Endometrium (tissue), 2 donors: ENCODE data around the gene PPP1R12B.
"Not testable (repeated sequence)": the region's sequence is repeated elsewhere in the genome, so short reads cannot be mapped to it uniquely, and the experiment has no call there.

ENCODE experiments used
- FAIRE-seq: peaks from 2 replicates; lab custom pipeline; 2012; peaks lifted over from hg19 to GRCh38; lab: Jason Lieb, UNC
- donor health status: control.
- donor health status: control.

PPP1R12B gene

DNA sequence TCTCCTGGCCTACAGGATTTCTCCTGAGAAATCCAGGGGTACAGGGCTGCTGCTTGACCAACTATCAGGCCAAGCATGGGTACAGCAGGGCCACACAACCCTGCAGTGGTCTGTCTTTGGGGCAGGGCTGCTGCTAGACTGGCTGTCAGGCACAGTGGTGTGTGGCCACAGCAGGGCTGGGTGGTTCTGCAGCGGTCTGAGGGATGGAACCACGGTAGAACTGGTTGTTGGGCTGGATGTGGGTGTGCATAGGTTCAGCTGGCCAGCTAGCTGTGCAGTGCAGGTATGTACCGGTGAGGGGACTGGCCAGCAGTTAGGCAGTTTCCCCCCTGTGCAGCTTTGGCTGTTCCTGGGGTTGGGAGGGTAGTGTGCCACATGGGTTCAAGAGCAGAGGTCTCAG lies 136.3 kb downstream of the PPP1R12B start:
- FAIRE-seq: not testable (repeated sequence)

GRCh38 chr1:202488178-202488649 lies 139.7 kb downstream of the PPP1R12B start:
- not testable (repeated sequence) for FAIRE-seq

- FAIRE-seq: not testable (repeated sequence)
Measured at GRCh38 chr1:202489101-202489500, 140.6 kb downstream of the PPP1R12B start.

DNA sequence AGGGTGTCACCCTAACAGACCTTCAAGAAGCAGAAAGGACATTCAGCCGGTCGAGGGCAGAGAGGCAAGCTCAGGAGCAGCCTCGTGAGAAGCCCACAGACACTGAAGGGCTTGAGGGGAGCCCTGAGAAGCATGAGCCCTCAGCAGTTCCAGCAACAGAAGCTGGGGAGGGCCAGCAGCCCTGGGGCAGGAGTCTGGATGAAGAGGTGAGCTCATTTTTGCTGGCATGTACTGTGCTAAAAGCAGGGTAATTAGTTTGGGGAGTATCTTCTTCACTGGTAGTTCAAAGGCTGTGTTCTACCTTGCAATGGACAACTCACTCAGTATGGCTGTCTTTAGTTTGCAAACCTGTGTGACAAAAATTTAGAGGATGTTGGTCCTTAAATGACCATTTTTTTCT lies 144.6 kb downstream of the PPP1R12B start:
- FAIRE-seq: not testable (repeated sequence)

GRCh38 chr1:202498542-202498941 lies 150.0 kb downstream of the PPP1R12B start:
- FAIRE-seq: no peak

- FAIRE-seq: not testable (repeated sequence)
Measured at GRCh38 chr1:202499997-202500396, 151.5 kb downstream of the PPP1R12B start.

GRCh38 chr1:202501281-202501680 lies 152.8 kb downstream of the PPP1R12B start:
- peak; percentile 88 for FAIRE-seq

DNA sequence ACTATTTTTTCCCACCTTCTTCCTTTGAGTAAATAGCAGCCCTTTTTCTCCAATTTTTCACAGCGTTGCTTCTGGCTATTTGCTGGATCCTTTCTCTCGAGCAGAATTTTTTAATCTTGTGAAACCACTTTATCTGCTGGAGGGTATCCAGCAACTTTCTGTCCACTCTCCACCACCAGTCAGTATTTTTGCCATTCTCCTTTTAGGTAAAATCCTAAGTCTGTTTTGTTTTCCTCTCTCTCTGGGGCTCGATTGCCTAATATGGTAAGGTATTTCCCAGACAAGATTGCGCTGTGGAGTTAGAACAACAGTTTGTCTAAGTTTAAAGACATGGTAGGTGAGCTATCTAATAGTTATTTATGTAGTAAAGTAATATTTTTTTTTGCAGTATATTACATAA lies 156.9 kb downstream of the PPP1R12B start:
- FAIRE-seq: peak; percentile 68

DNA sequence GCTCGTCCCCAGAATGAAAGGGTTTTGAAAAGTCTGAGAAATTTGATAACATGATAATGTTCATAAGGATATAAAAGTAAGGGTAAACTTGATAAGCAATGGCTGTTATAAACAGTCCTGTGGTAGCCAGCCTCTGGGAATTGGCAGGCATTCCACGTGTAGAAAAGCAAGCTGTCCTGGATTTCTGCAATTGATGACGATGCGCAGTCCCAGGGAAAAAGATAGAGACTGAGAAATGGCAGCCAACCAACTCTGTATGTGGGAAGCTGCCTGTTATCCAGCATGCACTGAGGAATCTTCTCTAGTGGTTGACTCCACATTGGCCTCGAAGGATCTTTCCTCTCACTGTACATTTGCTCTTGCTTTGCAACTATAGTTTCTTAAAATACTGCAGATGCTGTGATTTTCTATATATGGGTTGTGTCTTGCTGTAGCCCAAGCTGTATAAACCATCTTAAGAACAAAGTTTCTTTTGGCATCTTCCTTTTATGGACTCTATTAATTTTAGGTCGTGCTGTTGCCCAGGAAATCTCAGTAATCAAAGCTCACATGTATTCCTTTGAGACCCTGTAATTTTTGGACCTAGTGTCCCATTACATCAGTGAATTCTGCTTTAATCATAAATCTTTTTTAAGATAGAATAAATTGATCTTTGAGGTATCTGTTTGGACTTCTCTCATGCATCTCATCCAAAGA lies 157.5 kb downstream of the PPP1R12B start:
- peak; percentile 37 for FAIRE-seq

GRCh38 chr1:202508863-202509262 lies 160.4 kb downstream of the PPP1R12B start:
- not testable (repeated sequence) for FAIRE-seq

DNA sequence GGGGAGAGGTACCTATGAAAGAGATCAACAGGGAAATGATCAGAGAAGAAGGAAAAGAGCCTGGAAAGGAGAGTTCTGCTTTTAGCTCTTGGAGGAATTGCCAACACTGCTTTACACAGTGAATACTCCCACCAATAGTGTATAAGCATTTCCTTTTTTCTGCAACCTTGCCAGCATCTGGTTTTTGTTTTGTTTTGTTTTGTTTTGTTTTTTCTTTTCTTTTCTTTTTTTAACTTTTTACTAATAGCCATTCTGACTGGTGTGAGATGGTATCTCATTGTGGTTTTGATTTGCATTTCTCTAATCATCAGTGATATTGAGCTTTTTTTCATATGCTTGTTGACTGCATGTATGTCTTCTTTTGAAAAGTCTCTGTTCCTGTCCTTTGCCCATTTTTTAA lies 165.4 kb downstream of the PPP1R12B start:
- peak; percentile 84 for FAIRE-seq

DNA sequence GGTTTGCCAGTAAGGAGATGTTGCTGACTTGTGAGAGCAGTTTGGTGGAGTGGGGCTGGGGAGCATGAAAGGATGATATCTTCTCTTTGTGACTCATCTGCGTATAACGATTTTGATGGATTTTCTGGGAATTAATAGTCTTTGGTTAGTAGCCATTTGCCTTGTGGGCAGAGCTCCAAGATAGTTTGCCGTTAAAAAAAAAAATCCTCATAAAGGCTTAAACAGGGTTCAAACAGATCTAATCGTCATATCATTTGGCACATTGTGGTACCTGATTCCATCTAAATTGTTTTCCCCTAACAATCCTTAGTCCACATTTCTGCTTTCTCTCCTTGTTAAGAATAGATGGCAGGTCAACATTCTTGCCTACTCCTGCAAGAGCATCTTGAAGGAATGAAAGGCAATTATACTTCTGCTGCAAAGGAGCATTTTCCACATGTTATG lies 168.0 kb downstream of the PPP1R12B start:
- peak; percentile 12 for FAIRE-seq

GRCh38 chr1:202517146-202517545 lies 168.6 kb downstream of the PPP1R12B start:
- FAIRE-seq: not testable (repeated sequence)

- not testable (repeated sequence) for FAIRE-seq
Measured at GRCh38 chr1:202518180-202518579, 169.7 kb downstream of the PPP1R12B start.

DNA sequence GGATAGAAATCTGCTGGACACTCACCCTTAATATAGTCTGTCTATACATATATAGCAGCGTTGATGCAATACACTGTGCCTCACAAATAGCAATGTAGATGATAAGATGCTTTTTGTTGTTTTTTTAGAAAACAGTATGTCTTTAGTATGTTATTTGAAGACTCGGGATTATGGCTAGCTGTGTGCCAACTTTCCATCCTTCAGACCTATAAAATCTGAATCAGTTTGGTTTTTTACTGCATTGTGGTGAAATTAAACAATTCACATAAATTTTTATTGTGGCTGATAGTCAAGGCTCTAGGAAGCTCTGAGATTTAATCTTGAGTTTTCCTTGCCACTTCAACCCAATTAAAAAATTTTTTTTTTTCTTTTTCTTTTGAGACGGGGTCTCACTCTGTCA lies 170.4 kb downstream of the PPP1R12B start:
- FAIRE-seq: not testable (repeated sequence)

DNA sequence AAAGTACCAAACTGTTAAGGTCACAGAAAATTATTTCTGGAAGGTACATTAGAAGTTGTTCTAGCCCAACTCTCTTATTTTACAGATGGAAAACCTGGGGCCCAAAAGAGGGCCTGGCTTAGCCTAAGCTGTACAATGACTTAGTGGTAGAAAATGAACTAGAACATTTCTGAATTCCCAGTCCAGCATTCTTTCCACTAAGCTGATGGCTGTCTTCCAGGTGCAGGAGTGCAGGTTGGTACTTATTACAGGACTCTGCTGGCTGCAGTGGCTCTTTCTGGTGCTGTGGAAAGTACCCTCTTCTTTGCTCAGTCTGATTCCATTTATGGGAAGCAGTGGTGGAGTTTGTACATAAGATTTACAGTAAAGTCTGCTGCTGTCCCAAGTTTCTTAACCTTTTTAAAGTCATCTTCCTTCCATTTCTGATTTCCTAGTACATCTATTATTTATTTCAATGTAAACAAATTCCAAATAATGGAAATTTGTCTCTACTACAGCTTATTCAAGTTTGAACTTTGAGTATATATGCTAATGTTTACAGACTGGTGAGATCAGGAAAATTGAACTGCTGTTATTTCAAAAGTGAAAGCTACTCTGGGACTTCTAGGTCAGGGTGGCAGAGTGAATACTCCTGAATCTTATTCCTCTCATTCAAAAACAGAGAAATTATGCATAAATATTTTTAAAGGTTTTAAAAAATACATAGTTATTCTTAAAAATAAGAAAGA lies 171.8 kb downstream of the PPP1R12B start:
- not testable (repeated sequence) for FAIRE-seq

DNA sequence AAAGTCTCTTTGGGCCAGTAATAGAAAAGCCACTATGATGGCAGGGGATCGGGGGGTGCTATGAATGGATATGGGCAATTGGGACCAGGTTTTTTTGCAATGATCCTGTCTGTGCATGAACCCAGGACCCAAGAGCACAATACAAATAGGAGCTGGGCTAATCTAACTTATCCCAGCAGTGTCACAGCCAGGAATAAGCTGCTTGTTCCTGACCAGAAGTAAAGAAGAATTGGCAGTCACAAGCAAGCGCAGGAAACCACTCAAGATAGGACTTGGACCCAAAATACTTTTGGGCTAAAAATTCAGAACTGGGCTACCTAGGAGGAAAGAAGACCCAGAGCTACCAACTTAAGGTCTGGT lies 172.3 kb downstream of the PPP1R12B start:
- not testable (repeated sequence) for FAIRE-seq

DNA sequence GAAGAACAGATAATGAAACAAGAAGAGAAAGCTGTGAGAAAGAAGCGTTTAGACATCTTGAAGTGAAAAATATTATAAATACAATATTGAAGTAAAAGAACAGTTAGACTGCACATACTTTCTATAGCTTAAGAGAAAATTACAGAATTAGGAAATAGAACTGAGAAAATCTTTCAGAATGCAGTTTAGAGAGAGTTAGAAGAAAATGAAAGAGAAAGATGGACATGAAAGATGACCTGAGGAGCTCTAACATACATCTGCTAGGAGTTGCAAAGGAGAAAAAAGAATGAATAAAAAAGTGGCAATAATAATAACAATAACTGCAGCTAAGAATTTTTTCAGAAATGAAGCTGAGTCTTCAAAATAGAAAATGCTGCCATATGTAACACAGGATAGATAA lies 173.0 kb downstream of the PPP1R12B start:
- not testable (repeated sequence) for FAIRE-seq

DNA sequence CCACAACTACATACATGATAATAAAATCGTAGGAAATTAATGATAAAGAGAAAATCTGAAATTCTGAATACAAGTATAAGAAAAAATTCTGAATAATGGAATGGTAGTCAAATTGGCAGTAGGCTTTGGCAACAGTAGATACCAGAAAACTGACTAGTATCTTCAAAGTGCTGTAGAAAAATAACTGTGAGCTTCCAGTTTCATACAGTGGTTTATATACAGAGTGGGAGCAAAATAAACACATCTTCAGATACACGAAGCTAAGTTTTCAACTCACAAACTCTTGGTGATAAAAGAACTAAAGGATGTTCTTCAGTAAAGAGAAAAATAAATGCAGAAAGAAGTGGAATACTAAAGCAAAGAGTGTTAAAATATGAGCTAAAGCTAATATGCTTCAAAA lies 173.4 kb downstream of the PPP1R12B start:
- FAIRE-seq: peak; percentile 29

DNA sequence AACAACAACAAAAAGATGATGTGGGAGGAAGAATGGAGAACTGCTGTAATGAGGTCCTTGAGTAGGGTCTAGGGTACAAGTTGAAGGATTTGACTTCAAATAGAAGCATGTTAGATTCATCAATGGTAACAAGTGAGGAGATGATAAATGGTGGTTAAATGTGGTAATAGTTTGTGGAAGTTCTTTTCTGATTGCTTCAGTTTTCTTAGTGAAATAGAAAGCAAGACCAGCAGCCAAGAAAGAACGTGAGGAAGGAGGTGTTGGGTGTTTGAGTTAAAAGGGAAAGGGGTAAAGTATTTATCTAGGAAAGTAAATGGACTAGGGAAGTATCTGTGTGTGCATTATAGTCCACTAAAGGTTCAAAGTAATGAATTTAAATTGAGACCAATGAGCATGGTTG lies 177.6 kb downstream of the PPP1R12B start:
- FAIRE-seq: not testable (repeated sequence)

DNA sequence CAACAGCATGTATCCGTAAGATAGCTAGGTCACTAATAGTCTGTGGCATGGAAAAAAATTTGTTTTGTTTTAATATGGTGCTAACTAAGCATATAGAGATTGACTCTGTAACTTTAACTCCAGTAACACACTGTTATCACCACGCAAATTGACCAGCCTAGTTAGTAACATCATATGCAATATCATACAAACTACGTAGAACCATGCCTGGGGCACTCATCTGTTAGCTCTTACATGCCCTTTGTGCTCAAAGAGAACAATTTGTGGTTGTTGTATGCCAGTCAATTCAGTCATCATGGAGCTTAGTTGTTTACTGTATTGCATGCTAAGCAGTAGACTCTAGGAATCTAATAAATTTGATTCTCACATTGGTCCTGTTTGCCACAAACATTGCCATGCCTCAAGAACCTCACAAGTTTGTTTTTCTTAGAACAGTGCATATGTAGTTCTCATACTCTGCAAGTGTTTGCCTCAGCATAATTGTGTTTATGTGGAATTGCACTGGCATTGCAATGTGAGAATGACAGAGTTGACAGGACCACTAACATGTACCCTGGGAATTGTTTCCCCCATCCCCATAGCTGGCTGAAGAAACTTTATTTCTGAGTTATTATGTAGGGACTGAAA lies 179.7 kb downstream of the PPP1R12B start:
- not testable (repeated sequence) for FAIRE-seq

GRCh38 chr1:202530686-202531085 lies 182.2 kb downstream of the PPP1R12B start:
- FAIRE-seq: not testable (repeated sequence)

DNA sequence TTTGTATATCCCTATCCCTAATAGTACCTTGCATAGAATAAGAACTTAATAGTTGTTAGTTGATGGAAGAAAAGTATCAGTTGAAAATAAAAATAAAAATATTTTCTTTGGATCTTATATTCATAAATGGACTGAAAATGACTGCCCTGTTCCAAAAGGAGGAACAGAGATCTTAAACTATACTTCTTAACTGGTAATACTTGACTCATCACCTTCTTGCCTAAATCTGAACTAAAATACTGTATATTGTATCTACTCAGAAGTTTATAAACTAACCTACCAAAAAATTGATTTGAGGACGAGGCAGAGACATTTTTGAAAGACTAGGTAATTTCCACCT lies 182.9 kb downstream of the PPP1R12B start:
- no peak for FAIRE-seq
